Measurements from ENCODE around the gene MAGEB2.

MAGEB2 gene

GRCh38 chrX:30248854-30249253, 33.5 kb downstream of the MAGEB2 start:
- H3K79me1 ChIP-seq (replicated peaks; ENCODE audit: low read length, poor library complexity, severe bottlenecking) = no peaks in the 10 kb centered on the region
- peaks cover 0 to 35% of the 10 kb centered on the region in 2 experiments for H3K27me3 ChIP-seq (ENCODE audit: control insufficient read depth in 1 of 2, insufficient read depth in 1 of 2, low read length in 2 of 2)
- no peak overlapping the region for H3K9ac ChIP-seq (ENCODE audit: low read length)
- no peak overlapping the region for H4K91ac ChIP-seq (ENCODE audit: low read length)
- H3K18ac ChIP-seq (ENCODE audit: low read depth in 1 of 2, low read length in 2 of 2) = no peak overlapping the region
- 79% methylated on average over 2 of the region's 4 CpGs for WGBS
- no peak overlapping the region for H2BK120ac ChIP-seq (ENCODE audit: low read depth, low read length)
- H2BK12ac ChIP-seq (ENCODE audit: low read length in 2 of 2) = no peak overlapping the region
- DNase-seq = no peak
- no peak overlapping the region for H2AFZ ChIP-seq (ENCODE audit: low read depth, low read length)
- no peaks in the 10 kb centered on the region for H3K4me1 ChIP-seq (ENCODE audit: control insufficient read depth, insufficient read depth, low read depth, low read length)
- no peaks in the 10 kb centered on the region for H3K9me3 ChIP-seq (ENCODE audit: control insufficient read depth, low read length)
- H3K27ac ChIP-seq (ENCODE audit: low read length, poor library complexity, severe bottlenecking) = no peak overlapping the region
- H3K36me3 ChIP-seq (ENCODE audit: control insufficient read depth in 1 of 2, insufficient read depth in 2 of 2, low read depth in 1 of 2, low read length in 2 of 2) = no peaks in the 10 kb centered on the region
- no peak overlapping the region for H3K4me3 ChIP-seq (ENCODE audit: insufficient read depth in 1 of 2, low read depth in 1 of 2, low read length in 2 of 2)
- H4K8ac ChIP-seq (ENCODE audit: low read length) = no peak overlapping the region
- H3K23ac ChIP-seq (ENCODE audit: low read length in 2 of 2) = no peak overlapping the region
- H3K4ac ChIP-seq (ENCODE audit: low read depth in 1 of 2, low read length in 2 of 2) = no peak overlapping the region
- no peak overlapping the region for H2BK5ac ChIP-seq (ENCODE audit: low read depth, low read length, poor library complexity, severe bottlenecking)
- H2BK15ac ChIP-seq (ENCODE audit: low read depth, poor library complexity, severe bottlenecking) = no peak overlapping the region
- H3K4me2 ChIP-seq (ENCODE audit: low read length, poor library complexity, severe bottlenecking) = no peak overlapping the region
- H2AK5ac ChIP-seq (ENCODE audit: low read length, severe bottlenecking) = no peak overlapping the region
- H3K14ac ChIP-seq (ENCODE audit: low read length in 2 of 2) = no peak overlapping the region

- no peak overlapping the region for H2AK5ac ChIP-seq (ENCODE audit: low read length, severe bottlenecking)
- no peak overlapping the region for H3K23ac ChIP-seq (ENCODE audit: low read length in 2 of 2)
- no peaks in the 10 kb centered on the region for H3K36me3 ChIP-seq (ENCODE audit: control insufficient read depth in 1 of 2, insufficient read depth in 2 of 2, low read depth in 1 of 2, low read length in 2 of 2)
- H3K27ac ChIP-seq (ENCODE audit: low read length, poor library complexity, severe bottlenecking) = no peak overlapping the region
- no peaks in the 10 kb centered on the region for H3K79me1 ChIP-seq (replicated peaks; ENCODE audit: low read length, poor library complexity, severe bottlenecking)
- H2BK15ac ChIP-seq (ENCODE audit: low read depth, poor library complexity, severe bottlenecking) = no peak overlapping the region
- no peak overlapping the region for H3K14ac ChIP-seq (ENCODE audit: low read length in 2 of 2)
- H2AFZ ChIP-seq (ENCODE audit: low read depth, low read length) = no peak overlapping the region
- no peak overlapping the region for H2BK120ac ChIP-seq (ENCODE audit: low read depth, low read length)
- H3K4ac ChIP-seq (ENCODE audit: low read depth in 1 of 2, low read length in 2 of 2) = no peak overlapping the region
- H3K27me3 ChIP-seq (ENCODE audit: control insufficient read depth in 1 of 2, insufficient read depth in 1 of 2, low read length in 2 of 2) = peaks cover 0 to 37% of the 10 kb centered on the region in 2 experiments
- 93% methylated on average over 1 of the region's 1 CpG for WGBS
- H3K9ac ChIP-seq (ENCODE audit: low read length) = no peak overlapping the region
- no peak overlapping the region for H4K8ac ChIP-seq (ENCODE audit: low read length)
- H3K4me2 ChIP-seq (ENCODE audit: low read length, poor library complexity, severe bottlenecking) = no peak overlapping the region
- H2BK5ac ChIP-seq (ENCODE audit: low read depth, low read length, poor library complexity, severe bottlenecking) = no peak overlapping the region
- no peaks in the 10 kb centered on the region for H3K4me1 ChIP-seq (ENCODE audit: control insufficient read depth, insufficient read depth, low read depth, low read length)
- no peak overlapping the region for H3K18ac ChIP-seq (ENCODE audit: low read depth in 1 of 2, low read length in 2 of 2)
- DNase-seq = no peak
- no peak overlapping the region for H2BK12ac ChIP-seq (ENCODE audit: low read length in 2 of 2)
- H4K91ac ChIP-seq (ENCODE audit: low read length) = no peak overlapping the region
- H3K4me3 ChIP-seq (ENCODE audit: insufficient read depth in 1 of 2, low read depth in 1 of 2, low read length in 2 of 2) = no peak overlapping the region
- peaks cover 9% of the 10 kb centered on the region for H3K9me3 ChIP-seq (ENCODE audit: control insufficient read depth, low read length)
Measured at GRCh38 chrX:30253257-30253656, 37.9 kb downstream of the MAGEB2 start.

GRCh38 chrX:30259927-30260326, 44.6 kb downstream of the MAGEB2 start:
- WGBS = 80% methylated on average over 2 of the region's 2 CpGs
- Histone ChIP-seq H2BK15ac (ENCODE audit: low read depth, poor library complexity, severe bottlenecking) (no peak overlapping the region), H3K27ac (ENCODE audit: low read length, poor library complexity, severe bottlenecking) (no peak overlapping the region), H3K18ac (ENCODE audit: low read depth in 1 of 2, low read length in 2 of 2) (no peak overlapping the region), H3K23ac (ENCODE audit: low read length in 2 of 2) (no peak overlapping the region), H3K9me3 (ENCODE audit: control insufficient read depth, low read length) (peaks cover 9% of the 10 kb centered on the region), H3K36me3 (ENCODE audit: control insufficient read depth in 1 of 2, insufficient read depth in 2 of 2, low read depth in 1 of 2, low read length in 2 of 2) (no peaks in the 10 kb centered on the region), H3K14ac (ENCODE audit: low read length in 2 of 2) (no peak overlapping the region), H2BK12ac (ENCODE audit: low read length in 2 of 2) (no peak overlapping the region), H3K4me2 (ENCODE audit: low read length, poor library complexity, severe bottlenecking) (no peak overlapping the region), H3K4me3 (ENCODE audit: insufficient read depth in 1 of 2, low read depth in 1 of 2, low read length in 2 of 2) (no peak overlapping the region), H3K9ac (ENCODE audit: low read length) (no peak overlapping the region), H4K8ac (ENCODE audit: low read length) (no peak overlapping the region), H2AK5ac (ENCODE audit: low read length, severe bottlenecking) (no peak overlapping the region), H3K4me1 (ENCODE audit: control insufficient read depth, insufficient read depth, low read depth, low read length) (no peaks in the 10 kb centered on the region), H4K91ac (ENCODE audit: low read length) (no peak overlapping the region), H3K79me1 (replicated peaks; ENCODE audit: low read length, poor library complexity, severe bottlenecking) (no peaks in the 10 kb centered on the region), H2BK120ac (ENCODE audit: low read depth, low read length) (no peak overlapping the region), H3K4ac (ENCODE audit: low read depth in 1 of 2, low read length in 2 of 2) (no peak overlapping the region), H2AFZ (ENCODE audit: low read depth, low read length) (no peak overlapping the region), H3K27me3 (ENCODE audit: control insufficient read depth in 1 of 2, insufficient read depth in 1 of 2, low read length in 2 of 2) (peaks cover 0 to 34% of the 10 kb centered on the region in 2 experiments), H2BK5ac (ENCODE audit: low read depth, low read length, poor library complexity, severe bottlenecking) (no peak overlapping the region)
- DNase-seq = no peak

- no peaks in the 10 kb centered on the region for H3K79me1 ChIP-seq (replicated peaks; ENCODE audit: low read length, poor library complexity, severe bottlenecking)
- H3K4me2 ChIP-seq (ENCODE audit: low read length, poor library complexity, severe bottlenecking) = no peak overlapping the region
- H4K91ac ChIP-seq (ENCODE audit: low read length) = no peak overlapping the region
- no peak overlapping the region for H3K4ac ChIP-seq (ENCODE audit: low read depth in 1 of 2, low read length in 2 of 2)
- no peak overlapping the region for H2BK12ac ChIP-seq (ENCODE audit: low read length in 2 of 2)
- no peak overlapping the region for H2BK5ac ChIP-seq (ENCODE audit: low read depth, low read length, poor library complexity, severe bottlenecking)
- no peak for DNase-seq
- H3K36me3 ChIP-seq (ENCODE audit: control insufficient read depth in 1 of 2, insufficient read depth in 2 of 2, low read depth in 1 of 2, low read length in 2 of 2) = no peaks in the 10 kb centered on the region
- H2BK120ac ChIP-seq (ENCODE audit: low read depth, low read length) = no peak overlapping the region
- H3K9ac ChIP-seq (ENCODE audit: low read length) = no peak overlapping the region
- H3K18ac ChIP-seq (ENCODE audit: low read depth in 1 of 2, low read length in 2 of 2) = no peak overlapping the region
- no peak overlapping the region for H3K27ac ChIP-seq (ENCODE audit: low read length, poor library complexity, severe bottlenecking)
- H3K23ac ChIP-seq (ENCODE audit: low read length in 2 of 2) = no peak overlapping the region
- H4K8ac ChIP-seq (ENCODE audit: low read length) = no peak overlapping the region
- H2AFZ ChIP-seq (ENCODE audit: low read depth, low read length) = no peak overlapping the region
- H2BK15ac ChIP-seq (ENCODE audit: low read depth, poor library complexity, severe bottlenecking) = no peak overlapping the region
- H3K9me3 ChIP-seq (ENCODE audit: control insufficient read depth, low read length) = peaks cover 9% of the 10 kb centered on the region
- H3K27me3 ChIP-seq (ENCODE audit: control insufficient read depth in 1 of 2, insufficient read depth in 1 of 2, low read length in 2 of 2) = peaks cover 0 to 43% of the 10 kb centered on the region in 2 experiments
- no peak overlapping the region for H3K4me3 ChIP-seq (ENCODE audit: insufficient read depth in 1 of 2, low read depth in 1 of 2, low read length in 2 of 2)
- no peak overlapping the region for H3K14ac ChIP-seq (ENCODE audit: low read length in 2 of 2)
- H2AK5ac ChIP-seq (ENCODE audit: low read length, severe bottlenecking) = no peak overlapping the region
- no peaks in the 10 kb centered on the region for H3K4me1 ChIP-seq (ENCODE audit: control insufficient read depth, insufficient read depth, low read depth, low read length)
Measured at GRCh38 chrX:30261012-30261411, 45.6 kb downstream of the MAGEB2 start.

All from mesenchymal stem cell (in vitro differentiated cells and primary cell).